ENCODE data around the gene TMCO1.

DNA sequence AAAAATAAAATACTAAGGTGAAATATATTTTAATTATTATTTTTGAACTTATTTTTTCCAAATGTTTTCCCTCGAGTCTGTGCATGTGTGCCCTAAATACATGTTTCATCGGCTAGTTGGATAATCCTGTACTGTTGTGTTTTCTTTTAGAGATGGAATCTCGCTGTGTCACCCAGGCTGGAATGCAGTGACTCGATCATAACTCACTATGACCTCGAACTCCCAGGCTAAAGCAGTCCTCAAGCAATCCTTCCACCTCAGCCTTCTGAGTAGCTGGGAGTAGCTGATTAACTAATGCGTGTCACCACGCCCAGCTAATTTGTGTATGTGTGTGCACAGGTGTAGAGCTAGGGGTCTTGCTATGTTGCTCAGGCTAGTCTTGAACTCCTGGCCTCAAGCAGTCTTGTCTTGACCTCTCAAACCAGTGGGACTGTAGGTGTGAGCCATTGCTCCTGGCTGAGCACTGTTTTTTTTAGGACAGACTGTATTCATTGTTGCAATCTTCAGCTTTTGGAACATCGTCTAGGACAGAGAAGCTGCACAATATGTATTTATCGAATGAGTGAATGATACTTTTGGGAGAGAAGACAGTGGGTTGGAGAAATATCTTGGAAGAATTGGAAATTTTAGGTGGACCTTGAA is 4.8 kb upstream of the TMCO1 start:
- TF ChIP-seq, protein P1, sequence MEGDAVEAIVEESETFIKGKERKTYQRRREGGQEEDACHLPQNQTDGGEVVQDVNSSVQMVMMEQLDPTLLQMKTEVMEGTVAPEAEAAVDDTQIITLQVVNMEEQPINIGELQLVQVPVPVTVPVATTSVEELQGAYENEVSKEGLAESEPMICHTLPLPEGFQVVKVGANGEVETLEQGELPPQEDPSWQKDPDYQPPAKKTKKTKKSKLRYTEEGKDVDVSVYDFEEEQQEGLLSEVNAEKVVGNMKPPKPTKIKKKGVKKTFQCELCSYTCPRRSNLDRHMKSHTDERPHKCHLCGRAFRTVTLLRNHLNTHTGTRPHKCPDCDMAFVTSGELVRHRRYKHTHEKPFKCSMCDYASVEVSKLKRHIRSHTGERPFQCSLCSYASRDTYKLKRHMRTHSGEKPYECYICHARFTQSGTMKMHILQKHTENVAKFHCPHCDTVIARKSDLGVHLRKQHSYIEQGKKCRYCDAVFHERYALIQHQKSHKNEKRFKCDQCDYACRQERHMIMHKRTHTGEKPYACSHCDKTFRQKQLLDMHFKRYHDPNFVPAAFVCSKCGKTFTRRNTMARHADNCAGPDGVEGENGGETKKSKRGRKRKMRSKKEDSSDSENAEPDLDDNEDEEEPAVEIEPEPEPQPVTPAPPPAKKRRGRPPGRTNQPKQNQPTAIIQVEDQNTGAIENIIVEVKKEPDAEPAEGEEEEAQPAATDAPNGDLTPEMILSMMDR (IDR thresholded peaks at IDR 0.05): no peak
- no peak for TF ChIP-seq POLR2AphosphoS5 (IDR thresholded peaks at IDR 0.05)

All from upper lobe of left lung (tissue), 4 donors.